ENCODE measurements around the gene HIVEP1.

HIVEP1 gene

DNA sequence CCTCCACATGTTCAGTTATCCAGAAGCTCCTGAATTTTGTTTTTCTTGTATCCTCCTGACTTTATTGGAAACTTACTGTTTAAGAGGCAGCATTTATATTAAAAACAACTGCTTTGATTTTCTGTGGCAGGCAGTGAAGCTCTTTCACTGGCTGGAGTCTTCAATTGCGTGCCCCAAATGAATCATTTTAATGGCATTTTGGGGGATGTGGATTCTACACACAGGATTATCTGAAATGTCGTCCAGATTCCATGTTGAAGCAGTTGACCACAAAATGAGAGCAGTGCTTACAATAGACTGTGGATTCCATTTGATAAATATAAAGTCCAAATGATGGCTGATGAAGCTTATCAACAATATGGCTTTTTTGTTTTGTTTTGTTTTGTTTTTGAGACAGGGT, 41.0 kb upstream of the HIVEP1 start:
- TF ChIP-seq SUZ12 (IDR thresholded peaks at IDR 0.05; ENCODE audit: extremely low read depth, insufficient read depth, insufficient read length) (no peak), YY1 (IDR thresholded peaks at IDR 0.05; ENCODE audit: insufficient read depth, insufficient read length) (no peak), ZNF274 (IDR thresholded peaks at IDR 0.05; ENCODE audit: low read depth, low read length) (no peak)
- Histone ChIP-seq H3K9ac (ENCODE audit: insufficient read length, low read depth) (no peak overlapping the region), H3K36me3 (ENCODE audit: insufficient read depth, insufficient read length, low read length) (no peaks in the 10 kb centered on the region), H3K9me3 (ENCODE audit: insufficient read depth, low read length) (no peaks in the 10 kb centered on the region), H3K27me3 (ENCODE audit: insufficient read depth, insufficient read length) (no peaks in the 10 kb centered on the region), H3K4me1 (ENCODE audit: insufficient read depth, insufficient read length) (no peaks in the 10 kb centered on the region), H3K4me3 (ENCODE audit: insufficient read length, low read depth) (no peak overlapping the region)
- no peak for DNase-seq (ENCODE audit: low read depth, low spot score)

GRCh38 chr6:11972270-11972669, 39.8 kb upstream of the HIVEP1 start:
- TF ChIP-seq ZNF274 (IDR thresholded peaks at IDR 0.05; ENCODE audit: low read depth, low read length): no peak
- no peak for TF ChIP-seq YY1 (IDR thresholded peaks at IDR 0.05; ENCODE audit: insufficient read depth, insufficient read length)
- TF ChIP-seq SUZ12 (IDR thresholded peaks at IDR 0.05; ENCODE audit: extremely low read depth, insufficient read depth, insufficient read length): no peak
- H3K36me3 ChIP-seq (ENCODE audit: insufficient read depth, insufficient read length, low read length): no peaks in the 10 kb centered on the region
- H3K27me3 ChIP-seq (ENCODE audit: insufficient read depth, insufficient read length): no peaks in the 10 kb centered on the region
- no peaks in the 10 kb centered on the region for H3K9me3 ChIP-seq (ENCODE audit: insufficient read depth, low read length)
- H3K4me3 ChIP-seq (ENCODE audit: insufficient read length, low read depth): no peak overlapping the region
- no peak overlapping the region for H3K9ac ChIP-seq (ENCODE audit: insufficient read length, low read depth)
- no peak for DNase-seq (ENCODE audit: low read depth, low spot score)
- H3K4me1 ChIP-seq (ENCODE audit: insufficient read depth, insufficient read length): no peaks in the 10 kb centered on the region

DNA sequence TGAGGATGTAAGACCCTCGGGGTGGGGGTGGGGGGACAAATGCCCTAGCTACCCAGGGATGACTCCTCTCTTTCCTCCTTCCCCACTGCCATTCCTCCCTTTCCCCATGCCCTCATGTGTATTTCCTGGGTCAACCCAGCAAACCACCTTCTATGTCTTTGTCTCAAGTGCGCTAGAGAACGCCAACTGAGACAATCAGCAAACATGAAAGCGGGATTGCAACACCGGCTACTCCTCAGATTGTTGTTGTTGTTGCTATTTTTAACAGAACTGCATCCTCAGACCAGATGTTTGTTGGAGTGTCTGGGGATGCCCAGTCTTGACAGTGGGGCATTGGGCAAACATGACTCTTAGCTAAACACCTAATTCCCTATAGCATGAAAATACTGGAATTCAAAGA, 39.3 kb upstream of the HIVEP1 start:
- Histone ChIP-seq H3K4me1 (ENCODE audit: insufficient read depth, insufficient read length) (no peaks in the 10 kb centered on the region), H3K9me3 (ENCODE audit: insufficient read depth, low read length) (no peaks in the 10 kb centered on the region), H3K27me3 (ENCODE audit: insufficient read depth, insufficient read length) (no peaks in the 10 kb centered on the region), H3K9ac (ENCODE audit: insufficient read length, low read depth) (no peak overlapping the region), H3K36me3 (ENCODE audit: insufficient read depth, insufficient read length, low read length) (no peaks in the 10 kb centered on the region), H3K4me3 (ENCODE audit: insufficient read length, low read depth) (no peak overlapping the region)
- no peak for DNase-seq (ENCODE audit: low read depth, low spot score)
- TF ChIP-seq SUZ12 (IDR thresholded peaks at IDR 0.05; ENCODE audit: extremely low read depth, insufficient read depth, insufficient read length): no peak
- no peak for TF ChIP-seq ZNF274 (IDR thresholded peaks at IDR 0.05; ENCODE audit: low read depth, low read length)
- TF ChIP-seq YY1 (IDR thresholded peaks at IDR 0.05; ENCODE audit: insufficient read depth, insufficient read length): no peak

DNA sequence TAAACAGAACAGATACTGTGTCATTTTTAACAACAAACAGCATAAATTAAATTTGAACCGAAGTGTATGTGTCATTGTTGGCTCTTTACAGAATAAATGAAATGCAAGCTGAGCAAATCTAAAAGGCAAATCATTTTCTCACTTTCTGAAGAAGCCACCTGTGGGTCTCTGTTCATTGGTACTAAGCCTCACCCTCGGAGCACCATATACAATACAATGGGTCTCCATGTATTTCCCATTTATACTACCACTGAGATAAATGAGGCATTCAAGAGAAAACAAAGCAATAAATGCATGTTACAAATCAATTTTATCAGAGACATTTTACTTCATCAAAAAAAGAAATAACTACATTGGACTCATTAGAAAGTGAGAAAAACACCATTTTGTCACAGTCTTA, 38.9 kb upstream of the HIVEP1 start:
- DNase-seq (ENCODE audit: low read depth, low spot score): no peak
- no peak overlapping the region for H3K4me3 ChIP-seq (ENCODE audit: insufficient read length, low read depth)

DNA sequence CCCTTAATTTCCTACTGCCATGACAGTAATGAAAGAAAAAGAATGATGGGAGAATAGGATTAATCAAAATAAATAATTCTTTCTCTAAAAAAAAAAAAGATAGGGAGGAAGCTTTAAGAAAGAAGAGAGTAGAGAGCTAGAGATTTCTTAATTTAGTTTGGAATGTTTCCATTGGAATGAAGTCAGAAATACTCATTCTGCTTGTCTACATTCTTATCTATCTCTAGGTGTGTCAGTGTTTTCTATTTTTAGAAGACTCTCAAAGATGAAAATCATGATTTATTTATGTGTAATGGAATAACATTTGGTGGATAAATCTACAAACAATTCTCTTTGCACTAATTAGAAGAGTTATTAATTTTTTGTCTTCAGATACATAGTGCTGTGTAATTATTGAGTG, 38.0 kb upstream of the HIVEP1 start:
- Histone ChIP-seq H3K36me3 (ENCODE audit: insufficient read depth, insufficient read length, low read length) (no peaks in the 10 kb centered on the region), H3K9ac (ENCODE audit: insufficient read length, low read depth) (no peak overlapping the region), H3K4me1 (ENCODE audit: insufficient read depth, insufficient read length) (no peaks in the 10 kb centered on the region), H3K4me3 (ENCODE audit: insufficient read length, low read depth) (no peak overlapping the region), H3K27me3 (ENCODE audit: insufficient read depth, insufficient read length) (no peaks in the 10 kb centered on the region), H3K9me3 (ENCODE audit: insufficient read depth, low read length) (no peaks in the 10 kb centered on the region)
- TF ChIP-seq YY1 (IDR thresholded peaks at IDR 0.05; ENCODE audit: insufficient read depth, insufficient read length) (no peak), SUZ12 (IDR thresholded peaks at IDR 0.05; ENCODE audit: extremely low read depth, insufficient read depth, insufficient read length) (no peak), ZNF274 (IDR thresholded peaks at IDR 0.05; ENCODE audit: low read depth, low read length) (no peak)
- DNase-seq (ENCODE audit: low read depth, low spot score): no peak

More for the DNA sequence above, 38.9 kb upstream of the HIVEP1 start:
- no peaks in the 10 kb centered on the region for H3K9me3 ChIP-seq (ENCODE audit: insufficient read depth, low read length)
- TF ChIP-seq SUZ12 (IDR thresholded peaks at IDR 0.05; ENCODE audit: extremely low read depth, insufficient read depth, insufficient read length) (no peak), ZNF274 (IDR thresholded peaks at IDR 0.05; ENCODE audit: low read depth, low read length) (no peak), YY1 (IDR thresholded peaks at IDR 0.05; ENCODE audit: insufficient read depth, insufficient read length) (no peak)
- no peaks in the 10 kb centered on the region for H3K36me3 ChIP-seq (ENCODE audit: insufficient read depth, insufficient read length, low read length)
- H3K9ac ChIP-seq (ENCODE audit: insufficient read length, low read depth): no peak overlapping the region
- no peaks in the 10 kb centered on the region for H3K4me1 ChIP-seq (ENCODE audit: insufficient read depth, insufficient read length)
- no peaks in the 10 kb centered on the region for H3K27me3 ChIP-seq (ENCODE audit: insufficient read depth, insufficient read length)

- DNase-seq (ENCODE audit: low read depth, low spot score): no peak
These were observed 36.6 kb upstream of the HIVEP1 start for GRCh38 chr6:11975353-11975977.

GRCh38 chr6:11976489-11976888, 35.6 kb upstream of the HIVEP1 start:
- Histone ChIP-seq H3K36me3 (ENCODE audit: insufficient read depth, insufficient read length, low read length) (no peaks in the 10 kb centered on the region), H3K9me3 (ENCODE audit: insufficient read depth, low read length) (no peaks in the 10 kb centered on the region), H3K27me3 (ENCODE audit: insufficient read depth, insufficient read length) (no peaks in the 10 kb centered on the region), H3K4me1 (ENCODE audit: insufficient read depth, insufficient read length) (no peaks in the 10 kb centered on the region), H3K9ac (ENCODE audit: insufficient read length, low read depth) (no peak overlapping the region), H3K4me3 (ENCODE audit: insufficient read length, low read depth) (no peak overlapping the region)
- TF ChIP-seq ZNF274 (IDR thresholded peaks at IDR 0.05; ENCODE audit: low read depth, low read length): no peak
- TF ChIP-seq SUZ12 (IDR thresholded peaks at IDR 0.05; ENCODE audit: extremely low read depth, insufficient read depth, insufficient read length): no peak
- no peak for TF ChIP-seq YY1 (IDR thresholded peaks at IDR 0.05; ENCODE audit: insufficient read depth, insufficient read length)
- DNase-seq (ENCODE audit: low read depth, low spot score): no peak

More at GRCh38 chr6:11975353-11975977, 36.6 kb upstream of the HIVEP1 start:
- Histone ChIP-seq H3K4me1 (ENCODE audit: insufficient read depth, insufficient read length) (no peaks in the 10 kb centered on the region), H3K4me3 (ENCODE audit: insufficient read length, low read depth) (no peak overlapping the region), H3K9ac (ENCODE audit: insufficient read length, low read depth) (no peak overlapping the region), H3K9me3 (ENCODE audit: insufficient read depth, low read length) (no peaks in the 10 kb centered on the region), H3K36me3 (ENCODE audit: insufficient read depth, insufficient read length, low read length) (no peaks in the 10 kb centered on the region), H3K27me3 (ENCODE audit: insufficient read depth, insufficient read length) (no peaks in the 10 kb centered on the region)
- no peak for TF ChIP-seq YY1 (IDR thresholded peaks at IDR 0.05; ENCODE audit: insufficient read depth, insufficient read length)
- TF ChIP-seq SUZ12 (IDR thresholded peaks at IDR 0.05; ENCODE audit: extremely low read depth, insufficient read depth, insufficient read length): no peak
- TF ChIP-seq ZNF274 (IDR thresholded peaks at IDR 0.05; ENCODE audit: low read depth, low read length): no peak
